ENCODE data around the gene GNAI1. TPM values are rescaled to one million over a fixed set of nuclear protein-coding genes. Genes with fewer than 3 reads are reported as not detected.

The GNAI1 gene
- total RNA-seq, 4 donors from 2014 or later: 17.2 to 74.0 (median 38.2) TPM

GRCh38 chr7:80249184-80249583 lies 114.6 kb downstream of the GNAI1 start:
- H3K9me3 ChIP-seq: no peaks in the 10 kb centered on the region
- H3K4me3 ChIP-seq: no peak overlapping the region
- no peaks in the 10 kb centered on the region for H3K36me3 ChIP-seq
- H3K4me1 ChIP-seq: no peaks in the 10 kb centered on the region
- no peak for DNase-seq
- no peak overlapping the region for H3K27ac ChIP-seq
- intact Hi-C loops (cut with DNase I; ENCODE audit: low total_unique reads): no loop called here
- no peak for TF ChIP-seq CTCF (IDR thresholded peaks at IDR 0.05)
- no peaks in the 10 kb centered on the region for H3K27me3 ChIP-seq

- H3K27ac ChIP-seq: no peak overlapping the region
- no peak for TF ChIP-seq POLR2A (IDR thresholded peaks at IDR 0.05)
- TF ChIP-seq CTCF (IDR thresholded peaks at IDR 0.05): no peak
- no peak for DNase-seq
- H3K9me3 ChIP-seq: no peaks in the 10 kb centered on the region
- H3K36me3 ChIP-seq: no peaks in the 10 kb centered on the region
- H3K4me1 ChIP-seq: no peaks in the 10 kb centered on the region
- no peak overlapping the region for H3K4me3 ChIP-seq
- intact Hi-C loops (cut with DNase I; ENCODE audit: low total_unique reads): no loop called here
- H3K27me3 ChIP-seq: no peaks in the 10 kb centered on the region
Observed at GRCh38 chr7:80249619-80250295, 115.1 kb downstream of the GNAI1 start.

GRCh38 chr7:80253237-80253636 lies 118.6 kb downstream of the GNAI1 start:
- Histone ChIP-seq H3K9me3 (no peaks in the 10 kb centered on the region), H3K27ac (no peak overlapping the region), H3K27me3 (no peaks in the 10 kb centered on the region), H3K4me3 (no peak overlapping the region), H3K36me3 (no peaks in the 10 kb centered on the region), H3K4me1 (no peaks in the 10 kb centered on the region)
- intact Hi-C loops (cut with DNase I; ENCODE audit: low total_unique reads): no loop called here
- no peak for TF ChIP-seq CTCF (IDR thresholded peaks at IDR 0.05)
- TF ChIP-seq POLR2A (IDR thresholded peaks at IDR 0.05): no peak
- DNase-seq: no peak

- Histone ChIP-seq H3K36me3 (no peaks in the 10 kb centered on the region), H3K9me3 (no peaks in the 10 kb centered on the region), H3K27ac (no peak overlapping the region), H3K4me1 (no peaks in the 10 kb centered on the region), H3K27me3 (no peaks in the 10 kb centered on the region), H3K4me3 (no peak overlapping the region)
- DNase-seq: no peak
- intact Hi-C loops (cut with DNase I; ENCODE audit: low total_unique reads): no loop called here
- TF ChIP-seq POLR2A (IDR thresholded peaks at IDR 0.05): no peak
Observed at GRCh38 chr7:80253653-80254052, 119.0 kb downstream of the GNAI1 start.

- H3K36me3 ChIP-seq: no peaks in the 10 kb centered on the region
- no peak for TF ChIP-seq CTCF (IDR thresholded peaks at IDR 0.05)
- no peak for TF ChIP-seq POLR2A (IDR thresholded peaks at IDR 0.05)
- no peaks in the 10 kb centered on the region for H3K9me3 ChIP-seq
- H3K4me1 ChIP-seq: no peaks in the 10 kb centered on the region
- intact Hi-C loops (cut with DNase I; ENCODE audit: low total_unique reads): no loop called here
- no peak overlapping the region for H3K27ac ChIP-seq
- H3K27me3 ChIP-seq: no peaks in the 10 kb centered on the region
- DNase-seq: no peak
- H3K4me3 ChIP-seq: no peak overlapping the region
Observed at GRCh38 chr7:80255656-80256055, 121.0 kb downstream of the GNAI1 start.

- H3K36me3 ChIP-seq: no peaks in the 10 kb centered on the region
- H3K4me1 ChIP-seq: no peaks in the 10 kb centered on the region
- TF ChIP-seq POLR2A (IDR thresholded peaks at IDR 0.05): no peak
- TF ChIP-seq CTCF (IDR thresholded peaks at IDR 0.05): no peak
- no peak overlapping the region for H3K27ac ChIP-seq
- no peak for DNase-seq
- intact Hi-C loops (cut with DNase I; ENCODE audit: low total_unique reads): no loop called here
- no peaks in the 10 kb centered on the region for H3K27me3 ChIP-seq
- H3K9me3 ChIP-seq: no peaks in the 10 kb centered on the region
- H3K4me3 ChIP-seq: no peak overlapping the region
Observed at GRCh38 chr7:80257756-80258155, 123.1 kb downstream of the GNAI1 start.

Measured in uterus (tissue), 4 donors.